Psoas muscle (tissue), 8 donors: ENCODE results near the gene IGSF21. TPM values are rescaled to one million over a fixed set of nuclear protein-coding genes. Genes with fewer than 3 reads are reported as not detected.

Experiments
- ATAC-seq, 4 donors: fragments of 200-7000 bp; cut with Tn5 transposase; one replicate each; pipeline ENCODE4 v1.9.1; 2020; ENCODE audit warnings: moderate library complexity in 3 of 4, mild to moderate bottlenecking in 2 of 4
- DNase-seq, 2 donors: peaks; one replicate each; pipeline ENCODE4 v3.0.0-alpha.2; 2020
- H3K27ac ChIP-seq: fragments of 200-600 bp; one replicate; pipeline ENCODE4 v1.8.0; 2022
- H3K27me3 ChIP-seq, 3 donors: fragments of 200-600 bp in 1 of 3; one replicate each; pipeline versions ENCODE4 v1.6.1 to v1.8.0; 2013 to 2022; ENCODE audit warnings: low read length in 2 of 3, mild to moderate bottlenecking in 2 of 3, moderate library complexity in 1 of 3; ENCODE audit not compliant: insufficient read depth in 3 of 3
- H3K36me3 ChIP-seq, 2 donors: fragments of 200-600 bp in 1 of 2; one replicate each; pipeline versions ENCODE4 v1.6.1 to v1.8.0; 2013 to 2022; ENCODE audit warnings: low read depth in 1 of 2, mild to moderate bottlenecking in 1 of 2, moderate library complexity in 1 of 2; ENCODE audit not compliant: insufficient read depth in 1 of 2
- H3K4me1 ChIP-seq: fragments of 200-600 bp; one replicate; pipeline ENCODE4 v1.8.0; 2022
- H3K4me3 ChIP-seq: fragments of 200-600 bp; one replicate; pipeline ENCODE4 v1.8.0; 2022; ENCODE audit warnings: mild to moderate bottlenecking
- H3K9me3 ChIP-seq: fragments of 200-600 bp; one replicate; pipeline ENCODE4 v1.8.0; 2022
- CTCF ChIP-seq: fragments of 200-600 bp; IDR thresholded peaks from one replicate; pipeline ENCODE4 v1.8.0; 2022; ENCODE audit warnings: antibody characterized with exemption
- WGBS, 3 donors: extraction: QIAGEN DNeasy Blood & Tissue Kit; methylation state at CpG; one replicate each; pipeline versions ENCODE4 v1.1.6 to v1.1.7; 2013; 5-methylcytosine and 5-hydroxymethylcytosine counted together
- intact Hi-C, 2 donors: fragments of 100-400 bp; cut with DNase I; formaldehyde crosslinking; loops; one replicate each; pipeline versions ENCODE4 v1.11.0 to v1.14.2; 2022
- polyA plus RNA-seq, 3 donors: library from polyadenylated mRNA; stranded (reverse); fragments of 200-250 nt; gene quantifications; one replicate each; pipeline ENCODE4 v1.2.3, GENCODE V29; 2013
- total RNA-seq, 4 donors: library from RNA; stranded (reverse); fragmentation: NEBNext Ultra II Directional in 2 of 4; extraction: Animal tissue kit (Norgen Biotek cat#: 25700) in 2 of 4; gene quantifications; one replicate each; pipeline versions ENCODE4 v1.2.1 to v1.2.4, GENCODE V29; 2021 to 2023
- donor health status: healthy with polysubstance abuse.
- donor health status: DM: no; HTN: no; CAD: no; lungs with moderate emphysema.
- donor health status: Bipolar disorder and iron deficiency.
- donor health status: healthy.
- donor health status: DM: yes; HTN: yes; CAD: no.
- donor health status: DM: no; HTN: no; CAD: no.
- donor health status: DM: no; HTN: no; CAD: no.
- donor health status: DM: yes; HTN: yes; CAD: no.

Gene IGSF21
- total and polyA plus RNA-seq, 7 donors = 0.10 to 0.88 (median 0.42) TPM

GRCh38 chr1:18411321-18411720, 303.7 kb downstream of the IGSF21 start:
- peaks cover 0 to 10% (median 4%) of the 10 kb centered on the region in 3 donors for H3K27me3 ChIP-seq
- DNase-seq = no peak
- intact Hi-C loops = no loop called here

GRCh38 chr1:18411820-18412641, 304.4 kb downstream of the IGSF21 start:
- intact Hi-C loops = no loop called here
- no peak for TF ChIP-seq CTCF
- WGBS, 3 donors = 81 to 88% (median 87%) methylated on average over 8 of the region's 8 CpGs

More at GRCh38 chr1:18411321-18411720, 303.7 kb downstream of the IGSF21 start:
- 89 to 93% (median 90%) methylated on average over 2 of the region's 2 CpGs for WGBS, 3 donors
- no peak overlapping the region for H3K4me3 ChIP-seq
- no peak overlapping the region for H3K27ac ChIP-seq
- H3K36me3 ChIP-seq = no peaks in the 10 kb centered on the region
- ATAC-seq = no peak
- H3K4me1 ChIP-seq = no peaks in the 10 kb centered on the region
- H3K9me3 ChIP-seq = no peaks in the 10 kb centered on the region
- TF ChIP-seq CTCF = no peak

GRCh38 chr1:18412882-18413353, 305.3 kb downstream of the IGSF21 start:
- Histone ChIP-seq H3K4me3 (no peak overlapping the region), H3K9me3 (no peaks in the 10 kb centered on the region), H3K4me1 (no peaks in the 10 kb centered on the region), H3K36me3 (no peaks in the 10 kb centered on the region), H3K27ac (no peak overlapping the region), H3K27me3 (peaks cover 0 to 4% (median 2%) of the 10 kb centered on the region in 3 donors)
- no peak for TF ChIP-seq CTCF
- intact Hi-C loops = no loop called here
- 54 to 82% (median 78%) methylated on average over 4 of the region's 4 CpGs for WGBS, 3 donors
- DNase-seq (no peak), ATAC-seq (no peak)

More at GRCh38 chr1:18411820-18412641, 304.4 kb downstream of the IGSF21 start:
- no peak overlapping the region for H3K27ac ChIP-seq
- H3K36me3 ChIP-seq = no peaks in the 10 kb centered on the region
- ATAC-seq = no peak
- H3K4me3 ChIP-seq = no peak overlapping the region
- no peaks in the 10 kb centered on the region for H3K9me3 ChIP-seq
- no peaks in the 10 kb centered on the region for H3K4me1 ChIP-seq
- H3K27me3 ChIP-seq = peaks cover 0 to 5% (median 4%) of the 10 kb centered on the region in 3 donors
- no peak for DNase-seq

GRCh38 chr1:18413541-18414305, 306.1 kb downstream of the IGSF21 start:
- WGBS, 3 donors = 46 to 59% (median 48%) methylated on average over 12 to 13 of the region's 13 CpGs
- no peak for TF ChIP-seq CTCF
- Histone ChIP-seq H3K4me1 (no peaks in the 10 kb centered on the region), H3K27ac (no peak overlapping the region), H3K4me3 (no peak overlapping the region), H3K9me3 (no peaks in the 10 kb centered on the region), H3K36me3 (no peaks in the 10 kb centered on the region), H3K27me3 (peaks cover 0 to 4% (median 0%) of the 10 kb centered on the region in 3 donors)
- DNase-seq (no peak), ATAC-seq (no peak)
- intact Hi-C loops = no loop called here
